GM19372 (cell line): ENCODE data around the gene INPP4A.
A peak's percentile ranks its signal among the peaks of the same experiment; 100 is the strongest.

Experiments
- ATAC-seq: cut with Tn5 transposase; IDR thresholded peaks from one replicate; pipeline ENCODE4 v1.9.1; 2021; ENCODE audit warnings: mild to moderate bottlenecking, low read depth, moderate library complexity; ENCODE audit not compliant: unreplicated experiment

The INPP4A gene

GRCh38 chr2:98487806-98488189 is 43.1 kb downstream of the INPP4A start:
- peak; percentile 52 for ATAC-seq

- no peak for ATAC-seq
Measured at GRCh38 chr2:98488252-98488651, 43.6 kb downstream of the INPP4A start.

- no peak for ATAC-seq
Measured at GRCh38 chr2:98489486-98489885, 44.8 kb downstream of the INPP4A start.

GRCh38 chr2:98489971-98490962 is 45.6 kb downstream of the INPP4A start:
- ATAC-seq = no peak

GRCh38 chr2:98492441-98492840 is 47.8 kb downstream of the INPP4A start:
- no peak for ATAC-seq

- ATAC-seq = no peak
Measured at GRCh38 chr2:98494699-98495098, 50.0 kb downstream of the INPP4A start.

GRCh38 chr2:98496750-98497493 is 52.3 kb downstream of the INPP4A start:
- no peak for ATAC-seq

- no peak for ATAC-seq
Measured at GRCh38 chr2:98498703-98499440, 54.2 kb downstream of the INPP4A start.

- no peak for ATAC-seq
Measured at GRCh38 chr2:98500561-98500960, 55.9 kb downstream of the INPP4A start.

- no peak for ATAC-seq
Measured at GRCh38 chr2:98501223-98501622, 56.6 kb downstream of the INPP4A start.

- no peak for ATAC-seq
Measured at GRCh38 chr2:98501876-98502275, 57.2 kb downstream of the INPP4A start.

GRCh38 chr2:98502556-98503335 is 58.1 kb downstream of the INPP4A start:
- ATAC-seq = no peak

- ATAC-seq = no peak
Measured at GRCh38 chr2:98503481-98504105, 58.9 kb downstream of the INPP4A start.

GRCh38 chr2:98504381-98505109 is 59.9 kb downstream of the INPP4A start:
- ATAC-seq = no peak

GRCh38 chr2:98505311-98505808 is 60.7 kb downstream of the INPP4A start:
- no peak for ATAC-seq

GRCh38 chr2:98505971-98506664 is 61.5 kb downstream of the INPP4A start:
- no peak for ATAC-seq

- ATAC-seq = no peak
Measured at GRCh38 chr2:98506881-98507280, 62.2 kb downstream of the INPP4A start.

GRCh38 chr2:98507461-98507860 is 62.8 kb downstream of the INPP4A start:
- ATAC-seq = no peak
